ENCODE results near the gene MAFF. TPM values are rescaled to one million over a fixed set of nuclear protein-coding genes. Genes with fewer than 3 reads are reported as not detected.
"Not testable (repeated sequence)": the region's sequence is repeated elsewhere in the genome, so short reads cannot be mapped to it uniquely, and the experiment has no call there.

Gene MAFF
- total RNA-seq, 1 experiment from 2014 or later: 2.6 TPM

- no peak overlapping the region for H3K4me3 ChIP-seq (ENCODE audit: insufficient read depth, low read depth, low read length)
- H3K36me3 ChIP-seq (replicated peaks; ENCODE audit: control insufficient read depth, insufficient read depth, low read length): no peaks in the 10 kb centered on the region
- no peak for DNase-seq
- no peaks in the 10 kb centered on the region for H3K27me3 ChIP-seq (ENCODE audit: control insufficient read depth, insufficient read depth, low read length)
These were observed 28.8 kb upstream of the MAFF start for GRCh38 chr22:38172832-38173640.

- no peaks in the 10 kb centered on the region for H3K27me3 ChIP-seq (ENCODE audit: control insufficient read depth, insufficient read depth, low read length)
These were observed 28.2 kb upstream of the MAFF start for GRCh38 chr22:38173641-38173906.

GRCh38 chr22:38174626-38175025 lies 27.2 kb upstream of the MAFF start:
- no peak for DNase-seq
- Histone ChIP-seq H3K36me3 (replicated peaks; ENCODE audit: control insufficient read depth, insufficient read depth, low read length) (no peaks in the 10 kb centered on the region), H3K27me3 (ENCODE audit: control insufficient read depth, insufficient read depth, low read length) (no peaks in the 10 kb centered on the region), H3K4me3 (ENCODE audit: insufficient read depth, low read depth, low read length) (no peak overlapping the region)

More at GRCh38 chr22:38173641-38173906, 28.2 kb upstream of the MAFF start:
- no peaks in the 10 kb centered on the region for H3K36me3 ChIP-seq (replicated peaks; ENCODE audit: control insufficient read depth, insufficient read depth, low read length)
- no peak overlapping the region for H3K4me3 ChIP-seq (ENCODE audit: insufficient read depth, low read depth, low read length)
- no peak for DNase-seq

DNA sequence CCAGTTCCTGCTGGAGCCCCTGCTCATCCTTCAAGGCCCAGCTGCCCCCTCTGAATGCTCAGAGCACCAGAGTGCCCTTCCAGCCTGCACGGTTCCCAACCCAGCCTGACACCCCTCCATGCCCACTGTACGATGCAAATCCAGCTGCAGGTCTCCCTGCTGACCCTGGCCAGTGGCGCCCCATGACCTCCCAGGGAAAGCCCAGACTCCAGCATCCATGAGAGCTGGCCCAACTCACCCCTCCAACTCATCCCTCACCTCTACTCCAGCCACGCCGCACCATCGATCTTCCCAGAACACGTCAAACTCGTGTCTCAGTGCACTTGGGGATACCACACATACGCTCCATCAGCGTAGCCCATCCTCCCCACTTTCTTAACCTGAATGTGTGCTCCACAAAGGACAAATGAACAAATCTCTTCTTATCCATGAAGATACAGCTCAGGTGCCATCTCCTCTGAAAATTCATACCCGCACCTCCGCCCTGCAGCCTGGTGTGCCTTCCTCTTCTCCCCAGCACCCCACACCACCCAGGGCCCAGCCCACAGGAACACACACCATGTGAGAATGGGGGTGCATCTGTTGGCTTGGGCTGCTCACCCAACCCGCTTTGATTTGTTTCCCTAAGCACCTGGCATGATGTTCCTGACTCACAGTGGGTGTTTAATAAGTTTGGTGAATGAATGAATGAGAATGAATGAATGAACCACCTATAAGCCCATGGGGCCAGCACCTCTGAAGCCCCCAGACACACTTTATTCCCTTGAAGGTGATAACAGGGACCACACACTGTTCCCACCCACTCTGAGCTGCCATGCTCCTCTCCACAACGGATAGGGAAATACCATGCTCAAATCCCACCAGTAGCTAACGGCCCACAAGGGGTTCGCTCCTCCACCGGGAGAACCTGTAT lies 26.3 kb upstream of the MAFF start:
- DNase-seq: no peak
- Histone ChIP-seq H3K36me3 (replicated peaks; ENCODE audit: control insufficient read depth, insufficient read depth, low read length) (no peaks in the 10 kb centered on the region), H3K27me3 (ENCODE audit: control insufficient read depth, insufficient read depth, low read length) (no peaks in the 10 kb centered on the region), H3K4me3 (ENCODE audit: insufficient read depth, low read depth, low read length) (no peak overlapping the region)

DNA sequence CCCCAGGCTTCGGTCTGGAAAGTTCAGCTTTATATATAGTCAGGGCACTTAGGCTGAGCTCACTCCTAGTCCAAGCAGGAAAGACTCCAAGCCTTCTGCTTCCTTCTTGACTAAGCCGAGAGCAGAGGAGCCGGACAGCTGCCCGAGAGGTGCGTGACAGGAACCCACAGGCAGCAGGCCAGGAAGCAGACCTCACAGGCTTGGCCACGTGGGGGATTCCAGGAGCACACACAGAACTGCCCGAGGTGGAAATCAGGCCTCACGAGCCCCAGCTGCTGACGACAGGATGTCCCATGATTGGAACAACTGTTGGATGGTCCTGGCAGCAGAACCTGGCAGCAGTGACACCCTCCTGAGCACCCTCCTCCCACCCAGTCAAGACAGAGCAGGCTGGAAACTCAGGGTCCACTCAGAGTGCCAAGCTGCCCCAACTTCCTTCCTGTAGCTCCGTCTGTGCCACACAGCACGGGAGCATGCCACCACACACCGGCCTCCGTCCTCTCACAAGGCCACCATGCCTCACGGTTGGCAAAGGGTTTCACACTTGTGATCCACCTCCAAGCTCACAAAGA lies 25.5 kb upstream of the MAFF start:
- Histone ChIP-seq H3K27me3 (ENCODE audit: control insufficient read depth, insufficient read depth, low read length) (no peaks in the 10 kb centered on the region), H3K4me3 (ENCODE audit: insufficient read depth, low read depth, low read length) (no peak overlapping the region), H3K36me3 (replicated peaks; ENCODE audit: control insufficient read depth, insufficient read depth, low read length) (no peaks in the 10 kb centered on the region)
- DNase-seq: no peak

DNA sequence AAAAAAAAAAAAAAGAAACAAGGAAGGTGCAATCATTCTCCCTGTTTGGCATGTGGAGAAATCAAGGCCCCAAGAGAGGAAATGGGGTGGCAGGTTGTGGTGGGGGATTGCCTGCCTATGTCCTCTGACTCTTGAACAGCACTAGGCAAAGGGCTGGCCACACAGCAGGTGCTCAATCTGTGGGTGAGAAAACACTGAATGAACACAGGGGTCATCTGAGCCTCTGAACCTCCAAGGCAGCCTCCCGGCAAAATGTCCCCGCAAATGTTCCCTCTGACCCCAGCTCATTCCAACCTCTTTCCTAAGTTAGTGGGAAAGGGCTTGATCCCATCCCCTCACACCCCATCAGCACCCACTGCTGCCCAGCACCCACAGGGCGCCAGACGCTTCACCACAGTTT lies 24.8 kb upstream of the MAFF start:
- Histone ChIP-seq H3K27me3 (ENCODE audit: control insufficient read depth, insufficient read depth, low read length) (no peaks in the 10 kb centered on the region), H3K36me3 (replicated peaks; ENCODE audit: control insufficient read depth, insufficient read depth, low read length) (no peaks in the 10 kb centered on the region), H3K4me3 (ENCODE audit: insufficient read depth, low read depth, low read length) (no peak overlapping the region)
- no peak for DNase-seq

DNA sequence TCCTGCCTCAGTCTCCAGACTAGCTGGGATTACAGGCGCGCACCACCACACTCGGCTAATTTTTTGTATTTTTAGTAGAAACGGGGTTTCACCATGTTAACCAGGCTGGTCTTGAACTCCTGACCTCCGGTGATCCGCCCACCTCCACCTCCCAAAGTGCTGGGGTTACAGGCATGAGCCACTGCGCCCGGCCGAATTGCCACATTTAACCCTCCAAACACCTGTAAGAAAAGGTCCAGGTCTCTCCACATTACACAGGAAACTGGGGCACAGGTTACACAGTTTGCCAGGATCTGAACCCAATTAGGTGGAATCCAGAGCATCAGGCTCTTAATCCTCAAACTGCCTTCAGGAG lies 24.2 kb upstream of the MAFF start:
- not testable (repeated sequence) for H3K36me3 ChIP-seq (replicated peaks; ENCODE audit: control insufficient read depth, insufficient read depth, low read length); DNase-seq; H3K4me3 ChIP-seq (ENCODE audit: insufficient read depth, low read depth, low read length); H3K27me3 ChIP-seq (ENCODE audit: control insufficient read depth, insufficient read depth, low read length)

DNA sequence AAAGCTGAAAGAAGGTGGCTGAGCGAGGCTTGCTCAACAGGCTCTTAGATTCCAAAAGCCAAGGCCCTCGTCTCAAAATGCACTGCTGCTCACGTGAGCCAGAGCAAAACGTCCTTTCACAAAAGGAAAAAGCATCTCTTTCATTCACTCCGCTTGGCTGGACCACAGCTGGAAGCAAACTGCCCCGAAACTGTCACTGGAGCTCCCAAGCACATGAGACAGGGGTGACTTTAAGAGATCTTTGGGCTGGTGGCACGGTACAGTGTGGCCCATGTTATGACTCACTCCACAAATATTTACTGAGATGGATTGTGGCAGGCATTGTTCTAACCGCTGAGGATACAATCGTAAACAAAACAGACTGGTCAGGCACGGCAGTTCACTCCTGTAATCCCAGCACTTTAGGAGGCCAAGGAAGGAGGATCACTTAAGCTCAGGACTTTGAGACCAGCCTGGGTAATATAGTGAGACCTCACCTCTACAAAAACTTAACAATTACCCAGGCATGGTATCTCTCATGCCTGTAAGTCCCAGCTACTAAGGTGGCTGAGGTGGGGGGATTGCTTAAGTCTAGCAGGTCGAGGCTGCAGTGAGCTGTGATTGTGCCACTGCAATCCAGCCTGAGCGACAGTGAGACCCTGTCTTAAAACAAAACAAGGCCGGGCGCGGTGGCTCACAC lies 23.7 kb upstream of the MAFF start:
- no peak for DNase-seq
- Histone ChIP-seq H3K27me3 (ENCODE audit: control insufficient read depth, insufficient read depth, low read length) (no peaks in the 10 kb centered on the region), H3K4me3 (ENCODE audit: insufficient read depth, low read depth, low read length) (no peak overlapping the region), H3K36me3 (replicated peaks; ENCODE audit: control insufficient read depth, insufficient read depth, low read length) (no peaks in the 10 kb centered on the region)

DNA sequence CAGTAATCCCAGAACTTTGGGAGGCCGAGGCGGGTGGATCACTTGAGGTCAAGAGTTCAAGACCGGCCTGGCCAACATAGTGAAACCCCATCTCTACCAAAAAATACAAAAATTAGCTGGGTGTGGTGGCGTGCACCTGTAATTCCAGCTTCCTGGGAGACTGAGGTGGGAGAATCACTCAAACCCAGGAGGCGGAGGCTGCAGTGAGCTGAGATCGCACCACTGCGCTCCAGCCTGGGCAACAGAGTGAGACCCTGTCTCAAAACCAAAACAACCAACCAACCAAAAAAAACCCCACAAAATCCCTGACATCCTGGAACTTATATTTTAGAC lies 23.2 kb upstream of the MAFF start:
- DNase-seq; H3K36me3 ChIP-seq (replicated peaks; ENCODE audit: control insufficient read depth, insufficient read depth, low read length); H3K4me3 ChIP-seq (ENCODE audit: insufficient read depth, low read depth, low read length); H3K27me3 ChIP-seq (ENCODE audit: control insufficient read depth, insufficient read depth, low read length): not testable (repeated sequence)

DNA sequence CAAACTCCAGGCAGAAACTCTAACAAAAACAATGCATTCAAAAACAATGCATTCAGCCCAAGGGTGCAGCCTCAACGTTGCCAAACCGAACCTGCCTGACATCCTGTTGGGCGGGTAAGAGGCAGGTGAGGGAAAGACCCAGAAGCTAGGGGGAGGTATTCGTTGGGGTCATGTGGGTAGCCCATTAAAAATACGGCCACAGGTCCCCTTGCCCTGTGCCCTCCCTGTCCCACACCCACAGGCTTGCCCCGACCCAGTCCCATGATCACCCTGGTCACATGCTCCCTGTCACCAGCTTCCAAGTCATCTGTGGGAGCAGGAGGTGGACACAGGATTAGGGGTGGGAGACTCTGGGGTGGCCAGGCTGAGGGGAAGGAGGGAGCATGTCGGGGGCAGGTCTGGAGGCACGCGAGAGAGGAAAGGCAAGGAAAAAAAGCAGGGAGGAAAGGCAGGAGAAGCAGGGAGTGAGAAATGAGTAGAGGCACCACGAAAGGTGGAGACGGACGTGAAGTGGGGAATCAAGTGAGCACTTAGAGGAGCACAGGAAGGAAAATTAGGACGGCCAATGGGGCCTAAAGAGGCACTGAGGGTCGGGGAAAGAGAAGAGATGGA lies 20.8 kb upstream of the MAFF start:
- H3K27me3 ChIP-seq (ENCODE audit: control insufficient read depth, insufficient read depth, low read length): no peaks in the 10 kb centered on the region
- DNase-seq: no peak
- H3K4me3 ChIP-seq (ENCODE audit: insufficient read depth, low read depth, low read length): peak overlapping the region; percentile 65
- no peaks in the 10 kb centered on the region for H3K36me3 ChIP-seq (replicated peaks; ENCODE audit: control insufficient read depth, insufficient read depth, low read length)

DNA sequence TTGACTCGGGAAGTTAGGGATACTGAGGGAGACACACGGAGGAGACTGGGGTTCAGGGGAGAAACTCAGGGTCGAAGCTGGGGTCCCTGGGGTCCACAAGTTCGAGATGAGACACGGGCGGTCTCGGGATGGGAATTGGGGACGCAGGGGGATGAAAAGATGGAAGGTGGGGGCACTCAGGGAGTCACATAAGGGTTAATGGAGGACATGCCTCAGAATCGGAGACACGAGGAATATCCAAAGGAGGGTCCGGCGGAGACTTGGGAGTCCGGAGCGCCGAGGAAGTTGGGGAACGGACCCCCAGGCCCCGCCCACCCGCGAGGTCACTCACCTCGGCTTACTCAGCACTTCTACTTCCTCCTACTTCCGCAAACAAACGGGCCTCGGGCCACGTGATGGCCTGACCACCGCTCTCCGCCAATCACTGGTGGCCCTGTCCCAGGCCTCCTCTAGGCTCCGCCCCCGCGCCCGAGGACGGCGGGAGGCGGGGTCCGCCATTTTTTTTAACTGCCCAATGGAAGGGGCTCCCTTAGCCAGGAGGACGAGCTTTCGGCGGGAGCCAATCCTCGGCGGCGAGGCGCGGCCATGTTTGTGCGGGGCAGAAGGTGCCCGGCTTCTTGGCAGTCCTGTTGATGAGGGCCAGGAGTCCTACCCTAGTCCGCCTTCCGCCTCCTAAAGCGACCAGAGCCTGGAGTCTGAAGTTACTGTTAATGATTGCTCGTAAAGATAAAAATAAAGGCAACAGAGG lies 20.2 kb upstream of the MAFF start, which contains the start of gene PLA2G6:
PLA2G6 (minus strand) TSS at position 378 of the 748 bp plus-strand sequence. CDS start 12,404 bp downstream, outside the sequence.
- peak; percentile 99 for DNase-seq
- no peaks in the 10 kb centered on the region for H3K36me3 ChIP-seq (replicated peaks; ENCODE audit: control insufficient read depth, insufficient read depth, low read length)
- no peaks in the 10 kb centered on the region for H3K27me3 ChIP-seq (ENCODE audit: control insufficient read depth, insufficient read depth, low read length)
- peak within 1 kb of the TSS; percentile 65 for H3K4me3 ChIP-seq (ENCODE audit: insufficient read depth, low read depth, low read length)

- H3K4me3 ChIP-seq (ENCODE audit: insufficient read depth, low read depth, low read length): no peak overlapping the region
- H3K27me3 ChIP-seq (ENCODE audit: control insufficient read depth, insufficient read depth, low read length): no peaks in the 10 kb centered on the region
- no peaks in the 10 kb centered on the region for H3K36me3 ChIP-seq (replicated peaks; ENCODE audit: control insufficient read depth, insufficient read depth, low read length)
- no peak for DNase-seq
These were observed 17.0 kb upstream of the MAFF start for GRCh38 chr22:38184788-38185187.

DNA sequence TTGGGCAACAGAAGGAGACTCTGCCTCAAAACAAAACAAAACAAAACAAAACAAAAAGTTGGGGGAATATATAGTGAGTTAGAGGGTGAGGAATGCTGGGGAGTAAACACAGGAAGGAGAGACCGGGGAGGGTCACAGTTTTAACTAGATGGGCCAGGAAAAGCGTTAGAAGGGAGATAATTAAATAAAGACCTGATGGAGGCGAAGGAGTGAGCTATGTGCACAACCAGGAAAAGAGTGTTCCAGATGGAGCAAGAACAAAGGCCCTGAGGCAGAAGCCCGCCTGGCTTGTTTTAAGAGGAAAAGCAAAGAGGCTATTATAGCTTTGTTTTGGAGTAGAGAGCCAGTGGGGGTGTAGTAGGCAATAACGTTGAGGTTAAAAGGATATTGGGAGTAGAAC lies 15.4 kb upstream of the MAFF start:
- H3K4me3 ChIP-seq (ENCODE audit: insufficient read depth, low read depth, low read length): no peak overlapping the region
- no peak for DNase-seq
- H3K36me3 ChIP-seq (replicated peaks; ENCODE audit: control insufficient read depth, insufficient read depth, low read length): no peaks in the 10 kb centered on the region
- H3K27me3 ChIP-seq (ENCODE audit: control insufficient read depth, insufficient read depth, low read length): no peaks in the 10 kb centered on the region
